A673 (cell line): ENCODE data around the gene ENOPH1.

Experiments used
- EZH2 ChIP-seq: fragments of 200-600 bp; sonication (generic); IDR thresholded peaks from 2 replicates; pipeline ENCODE4 v1.6.1; 2017; ENCODE audit warnings: borderline replicate concordance, low read depth, mild to moderate bottlenecking, mixed read lengths, antibody characterized with exemption, low read length; ENCODE audit not compliant: poor library complexity, severe bottlenecking
- TF ChIP-seq, protein P1 (sequence below): fragments of 300-800, 200-600 bp; sonication (generic); conservative IDR thresholded peaks from 2 replicates; pipeline ENCODE4 v1.5.1; 2017; ENCODE audit warnings: low read depth, mild to moderate bottlenecking, antibody characterized with exemption, low read length, moderate library complexity, mixed read lengths

DNA sequence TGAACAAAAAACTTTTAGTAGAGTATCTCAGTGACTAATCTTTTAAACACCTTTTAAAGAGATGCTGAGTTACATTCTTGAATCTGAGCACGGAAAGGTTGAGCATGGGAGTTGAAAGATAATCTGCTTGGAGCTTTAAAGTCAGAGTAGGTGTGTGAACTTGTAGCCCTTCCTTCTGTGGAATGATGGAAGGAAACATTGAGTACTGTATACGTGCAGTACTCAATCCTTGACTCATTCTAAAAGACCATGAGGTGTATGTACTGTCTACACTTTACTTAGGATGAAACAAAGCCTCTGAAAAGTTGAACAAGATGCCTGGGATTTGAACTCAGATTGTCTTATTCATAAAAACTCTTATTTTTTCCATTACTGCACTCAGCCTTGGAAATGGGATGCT is 3.4 kb downstream of the ENOPH1 start:
- TF ChIP-seq, protein P1, sequence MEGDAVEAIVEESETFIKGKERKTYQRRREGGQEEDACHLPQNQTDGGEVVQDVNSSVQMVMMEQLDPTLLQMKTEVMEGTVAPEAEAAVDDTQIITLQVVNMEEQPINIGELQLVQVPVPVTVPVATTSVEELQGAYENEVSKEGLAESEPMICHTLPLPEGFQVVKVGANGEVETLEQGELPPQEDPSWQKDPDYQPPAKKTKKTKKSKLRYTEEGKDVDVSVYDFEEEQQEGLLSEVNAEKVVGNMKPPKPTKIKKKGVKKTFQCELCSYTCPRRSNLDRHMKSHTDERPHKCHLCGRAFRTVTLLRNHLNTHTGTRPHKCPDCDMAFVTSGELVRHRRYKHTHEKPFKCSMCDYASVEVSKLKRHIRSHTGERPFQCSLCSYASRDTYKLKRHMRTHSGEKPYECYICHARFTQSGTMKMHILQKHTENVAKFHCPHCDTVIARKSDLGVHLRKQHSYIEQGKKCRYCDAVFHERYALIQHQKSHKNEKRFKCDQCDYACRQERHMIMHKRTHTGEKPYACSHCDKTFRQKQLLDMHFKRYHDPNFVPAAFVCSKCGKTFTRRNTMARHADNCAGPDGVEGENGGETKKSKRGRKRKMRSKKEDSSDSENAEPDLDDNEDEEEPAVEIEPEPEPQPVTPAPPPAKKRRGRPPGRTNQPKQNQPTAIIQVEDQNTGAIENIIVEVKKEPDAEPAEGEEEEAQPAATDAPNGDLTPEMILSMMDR, result no peak
- no peak for TF ChIP-seq EZH2
